Right kidney (tissue), 1 donor: ENCODE measurements around the gene C1QB.

Experiments used
- DNase-seq: peaks from one replicate; pipeline ENCODE4 v3.0.0-alpha.2; 2016

Gene C1QB

DNA sequence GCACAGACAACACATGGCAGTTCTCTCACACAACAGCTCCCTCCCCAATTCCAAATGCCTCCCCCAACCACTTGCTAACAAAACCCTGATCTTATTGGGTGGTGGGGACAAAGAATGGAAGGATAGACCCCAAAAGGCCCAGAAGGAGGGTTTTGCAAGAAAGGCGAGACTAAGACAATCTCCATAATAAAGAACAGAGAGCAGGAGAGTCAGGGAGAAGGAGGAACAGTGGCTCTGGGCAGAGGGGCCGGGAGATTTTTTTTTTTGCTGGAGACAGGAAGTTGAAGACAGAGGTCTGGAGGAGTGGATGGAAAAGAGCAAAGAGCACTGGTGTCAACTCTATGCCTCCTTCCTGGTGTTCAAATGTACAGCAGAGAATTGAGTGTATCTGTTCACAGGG lies 23.1 kb upstream of the C1QB start:
- no peak for DNase-seq

DNA sequence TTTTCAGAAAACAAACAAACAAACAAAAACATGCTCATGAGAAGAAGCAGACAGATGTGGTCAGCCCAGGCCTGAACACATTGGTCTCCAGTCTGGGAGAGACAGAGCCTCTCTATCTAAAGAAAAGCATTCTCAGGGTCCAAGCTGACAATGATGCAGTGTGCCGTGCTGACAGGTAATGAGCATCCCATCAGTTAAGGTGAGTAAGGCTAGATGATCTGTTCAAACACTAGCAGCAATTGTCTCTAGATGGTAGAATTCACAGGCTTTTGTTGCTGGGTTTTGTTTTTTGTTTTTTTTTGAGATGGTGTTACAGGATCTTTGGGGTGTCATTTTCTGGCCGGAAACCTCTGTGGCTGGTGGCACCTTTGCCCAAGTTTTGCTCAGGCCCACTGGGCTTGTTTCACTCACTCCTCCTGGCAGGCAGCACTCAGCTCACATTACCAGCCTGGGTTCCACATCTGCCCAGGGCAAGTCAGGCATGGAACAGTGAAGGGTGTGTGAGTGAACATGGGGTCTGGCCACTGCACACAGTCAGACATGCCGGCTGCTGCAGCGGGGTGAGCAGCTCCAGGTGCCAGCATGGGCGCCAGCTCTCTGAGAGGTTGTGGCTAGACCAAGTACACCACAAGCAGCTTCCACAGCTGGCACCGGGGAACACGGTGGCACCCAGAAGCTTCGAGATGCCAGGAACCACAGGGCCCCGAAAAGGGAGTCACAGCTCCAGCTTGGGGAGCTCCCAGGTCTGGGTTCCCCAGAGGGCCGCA lies 19.2 kb upstream of the C1QB start:
- DNase-seq, result no peak

DNA sequence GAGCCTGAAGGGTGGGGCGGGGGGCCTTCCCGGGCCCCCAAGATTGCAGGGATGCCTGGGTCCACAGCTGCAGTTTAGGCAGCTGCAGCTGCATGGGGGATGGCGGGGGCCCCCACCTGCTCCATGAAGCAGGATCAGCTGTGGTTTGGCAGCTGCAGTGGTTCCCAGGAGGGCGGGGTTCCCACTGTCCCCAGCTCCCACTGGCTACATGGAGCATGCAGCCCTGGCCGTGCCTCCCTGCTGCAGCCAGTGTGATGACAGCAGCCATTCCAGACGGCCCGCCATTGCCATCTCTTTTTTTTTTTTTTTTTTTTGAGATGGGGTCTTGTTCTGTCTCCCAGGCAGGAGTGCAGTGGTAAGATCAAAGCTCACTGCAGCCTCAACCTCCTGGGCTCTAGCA lies 17.6 kb upstream of the C1QB start:
- DNase-seq, result no peak

DNA sequence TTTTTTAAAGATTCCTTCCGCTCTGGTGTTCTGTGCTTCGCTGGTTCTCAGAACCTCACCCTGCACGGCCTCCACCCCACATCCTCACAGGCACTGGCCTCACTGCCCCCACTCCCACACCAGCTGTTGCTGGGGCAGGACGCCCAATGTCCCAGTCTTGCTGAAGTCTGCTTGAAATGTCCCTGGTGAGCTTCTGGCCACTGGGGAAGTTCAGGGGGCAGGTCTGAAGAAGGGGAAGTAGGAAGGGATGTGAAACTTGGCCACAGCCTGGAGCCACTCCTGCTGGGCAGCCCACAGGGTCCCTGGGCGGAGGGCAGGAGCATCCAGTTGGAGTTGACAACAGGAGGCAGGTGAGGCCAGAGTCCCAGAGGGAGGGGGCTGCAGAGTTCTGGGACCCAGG lies 16.7 kb upstream of the C1QB start, which contains the start of gene C1QA:
TSS of gene C1QA (plus strand) at position 276 of the 400 bp plus-strand sequence. CDS start 989 bp downstream, outside the sequence.
- no peak for DNase-seq

DNA sequence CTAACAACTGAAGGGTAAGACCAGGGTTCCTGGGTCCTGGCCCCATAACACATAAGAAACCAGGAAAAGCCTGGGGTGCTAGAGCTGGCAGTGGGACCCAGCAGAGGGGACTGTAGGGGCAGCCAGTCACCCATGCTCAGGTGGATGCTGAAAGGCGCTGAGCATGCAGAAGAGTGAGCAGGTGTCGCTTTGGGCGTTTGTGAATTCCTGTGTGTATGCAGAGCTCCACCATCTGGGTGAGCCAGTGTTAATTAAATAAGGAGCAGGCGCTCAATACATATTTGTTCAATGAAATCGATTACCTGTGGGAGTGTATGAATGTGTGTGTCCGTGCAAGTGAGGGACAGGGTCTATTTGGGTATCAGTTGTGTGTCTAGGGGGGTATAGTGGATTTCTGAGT lies 16.1 kb upstream of the C1QB start:
- no peak for DNase-seq

DNA sequence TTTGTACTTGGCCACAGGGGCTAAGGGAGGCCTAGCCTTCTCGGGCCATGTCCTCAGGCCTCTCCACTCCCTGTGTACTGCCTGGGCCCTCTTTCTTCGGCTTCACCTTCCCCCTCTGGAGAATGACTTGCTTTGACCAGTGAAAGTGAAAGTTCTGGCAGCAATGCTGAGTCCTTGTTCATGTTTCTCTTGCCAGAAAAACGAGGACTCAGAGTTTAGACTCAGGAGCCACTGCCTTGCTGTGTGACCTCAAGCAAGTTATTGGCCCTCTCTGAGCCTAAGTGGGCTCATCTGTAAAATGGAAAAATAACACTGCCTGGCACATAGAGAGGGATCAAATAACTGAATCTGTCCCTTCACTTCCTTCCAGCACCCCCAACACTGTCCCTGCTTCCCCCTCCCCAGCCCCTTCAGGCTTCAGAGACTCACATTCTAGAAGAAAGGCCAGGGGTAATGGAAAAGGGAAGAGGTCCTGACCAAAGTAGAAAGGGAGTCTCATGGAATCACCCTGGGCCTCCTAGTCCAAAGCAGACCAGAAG lies 15.1 kb upstream of the C1QB start:
- no peak for DNase-seq

DNA sequence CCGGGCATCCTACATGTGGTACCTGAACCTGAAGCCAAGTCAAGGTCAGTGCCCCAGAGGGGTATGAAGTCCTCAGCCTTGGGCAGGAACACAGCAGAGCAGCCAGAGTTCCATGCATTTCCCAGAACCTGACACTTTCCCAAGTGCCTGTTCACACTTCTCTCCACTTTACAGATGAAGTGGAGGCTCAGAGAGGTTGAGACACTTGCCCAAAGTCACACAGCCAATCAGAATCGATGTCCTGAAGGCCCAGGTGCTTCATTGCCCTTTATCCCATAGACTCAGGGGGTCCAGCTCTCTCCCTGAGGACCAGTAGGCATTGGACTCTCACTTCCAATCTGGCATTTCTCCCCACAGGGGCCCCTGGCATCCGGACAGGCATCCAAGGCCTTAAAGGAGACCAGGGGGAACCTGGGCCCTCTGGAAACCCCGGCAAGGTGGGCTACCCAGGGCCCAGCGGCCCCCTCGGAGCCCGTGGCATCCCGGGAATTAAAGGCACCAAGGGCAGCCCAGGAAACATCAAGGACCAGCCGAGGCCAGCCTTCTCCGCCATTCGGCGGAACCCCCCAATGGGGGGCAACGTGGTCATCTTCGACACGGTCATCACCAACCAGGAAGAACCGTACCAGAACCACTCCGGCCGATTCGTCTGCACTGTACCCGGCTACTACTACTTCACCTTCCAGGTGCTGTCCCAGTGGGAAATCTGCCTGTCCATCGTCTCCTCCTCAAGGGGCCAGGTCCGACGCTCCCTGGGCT lies 14.4 kb upstream of the C1QB start:
- DNase-seq, result no peak

DNA sequence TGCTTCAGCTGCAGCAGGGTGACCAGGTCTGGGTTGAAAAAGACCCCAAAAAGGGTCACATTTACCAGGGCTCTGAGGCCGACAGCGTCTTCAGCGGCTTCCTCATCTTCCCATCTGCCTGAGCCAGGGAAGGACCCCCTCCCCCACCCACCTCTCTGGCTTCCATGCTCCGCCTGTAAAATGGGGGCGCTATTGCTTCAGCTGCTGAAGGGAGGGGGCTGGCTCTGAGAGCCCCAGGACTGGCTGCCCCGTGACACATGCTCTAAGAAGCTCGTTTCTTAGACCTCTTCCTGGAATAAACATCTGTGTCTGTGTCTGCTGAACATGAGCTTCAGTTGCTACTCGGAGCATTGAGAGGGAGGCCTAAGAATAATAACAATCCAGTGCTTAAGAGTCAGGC lies 13.8 kb upstream of the C1QB start:
- no peak for DNase-seq

DNA sequence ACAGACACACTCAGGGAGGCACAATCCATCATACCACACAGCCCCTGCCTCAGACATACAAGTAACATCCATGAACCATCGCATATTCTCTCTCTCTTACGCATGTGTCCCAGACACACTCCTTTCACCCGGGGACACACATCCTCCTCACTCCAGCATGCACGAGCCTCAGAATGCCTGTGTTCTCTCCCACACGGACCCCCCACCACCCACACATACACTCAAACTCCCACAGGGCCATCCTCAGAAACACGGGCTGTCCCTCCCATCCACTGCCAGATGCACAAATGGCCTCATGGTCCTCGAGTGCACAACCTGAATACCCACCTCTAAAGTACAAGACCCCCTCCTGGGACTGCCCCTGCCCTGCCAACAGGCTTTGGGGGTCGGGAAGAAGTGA lies 11.8 kb upstream of the C1QB start:
- DNase-seq, result no peak

DNA sequence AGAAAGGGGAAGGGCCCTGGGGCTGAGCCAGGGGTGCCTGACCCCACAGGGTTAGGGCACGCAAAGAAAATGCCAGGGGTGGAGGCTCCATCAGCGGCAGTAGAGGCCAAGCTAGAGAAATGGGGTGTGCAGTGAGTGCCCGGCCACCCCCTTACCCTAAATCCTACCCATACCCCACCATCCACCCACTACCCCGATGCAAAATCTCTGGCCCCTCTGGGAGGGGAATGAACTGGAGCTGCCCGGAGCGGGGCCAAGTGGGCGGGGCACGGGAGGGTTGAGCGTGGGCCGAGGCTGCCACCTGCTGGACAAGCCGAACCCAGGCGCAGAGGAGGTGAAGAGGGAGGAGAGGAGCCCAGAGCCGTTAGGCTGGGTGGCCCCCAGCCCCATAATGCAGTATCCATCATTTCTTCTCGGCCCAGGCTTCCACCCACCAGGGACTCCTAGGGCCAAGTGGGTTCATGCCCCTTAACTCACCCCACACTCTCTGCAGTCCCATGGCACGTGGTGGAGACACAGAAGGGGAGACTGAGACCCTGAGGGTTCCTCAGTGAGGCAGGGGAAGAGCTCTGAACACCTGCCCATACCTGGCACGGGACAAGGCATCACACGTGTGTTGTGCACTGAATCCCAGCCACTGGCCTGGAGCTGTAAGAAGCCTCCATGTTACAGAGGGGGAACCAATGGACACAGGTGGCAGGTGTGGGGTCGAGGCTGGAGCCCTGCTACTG lies 11.0 kb upstream of the C1QB start:
- DNase-seq, result peak; percentile 65

DNA sequence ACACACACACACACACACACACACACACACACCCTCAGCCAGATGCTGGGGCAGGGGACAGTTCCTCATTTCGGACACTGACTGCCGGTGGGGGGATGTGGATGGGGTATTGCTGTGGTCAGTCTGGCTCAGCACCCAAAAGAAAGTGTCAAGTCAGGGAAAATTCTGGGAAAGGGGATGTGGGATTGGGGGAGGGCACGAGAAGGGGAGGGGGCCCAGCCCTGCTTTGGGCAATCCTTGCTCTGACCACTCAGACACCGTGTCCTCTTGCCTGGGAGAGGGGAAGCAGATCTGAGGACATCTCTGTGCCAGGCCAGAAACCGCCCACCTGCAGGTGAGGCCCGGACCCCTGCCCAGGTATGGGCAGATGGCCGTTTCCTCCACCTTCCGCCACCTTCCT lies 9.7 kb upstream of the C1QB start, which contains the start of gene C1QC:
TSS of gene C1QC (plus strand) at position 253 of the 400 bp plus-strand sequence. CDS start 391 bp downstream, outside the sequence.
- no peak for DNase-seq

DNA sequence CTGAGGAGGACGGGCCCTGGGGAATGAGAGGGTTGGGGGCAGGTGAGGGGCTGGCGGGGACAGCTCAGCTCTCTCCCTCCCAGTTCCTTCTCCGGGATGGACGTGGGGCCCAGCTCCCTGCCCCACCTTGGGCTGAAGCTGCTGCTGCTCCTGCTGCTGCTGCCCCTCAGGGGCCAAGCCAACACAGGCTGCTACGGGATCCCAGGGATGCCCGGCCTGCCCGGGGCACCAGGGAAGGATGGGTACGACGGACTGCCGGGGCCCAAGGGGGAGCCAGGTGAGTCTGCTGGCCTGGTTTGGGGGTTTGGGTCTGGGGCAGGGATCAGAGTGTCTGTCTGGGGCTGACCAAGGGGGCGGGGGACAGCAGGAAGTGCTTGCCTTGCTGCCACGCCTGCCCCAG lies 9.1 kb upstream of the C1QB start:
- no peak for DNase-seq

DNA sequence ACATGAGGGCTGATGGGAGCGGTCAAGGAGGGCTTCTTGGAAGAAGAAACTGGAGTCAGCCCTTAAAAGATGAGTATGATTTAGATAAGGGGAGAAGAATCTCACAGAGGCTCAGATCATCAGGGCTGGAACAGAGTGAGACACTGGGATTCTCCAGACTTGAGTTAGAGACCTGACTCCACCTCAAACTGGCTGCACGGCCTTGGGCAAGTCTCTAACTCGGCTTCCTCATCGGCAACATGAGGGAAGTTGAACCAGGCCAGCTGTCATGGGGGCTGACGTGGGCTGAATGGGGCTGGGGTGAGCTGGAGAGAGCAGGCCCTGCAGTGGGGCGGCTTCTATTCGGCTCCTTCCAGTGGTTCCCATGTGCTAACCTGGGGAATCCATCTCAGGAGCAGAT lies 7.1 kb upstream of the C1QB start:
- DNase-seq, result no peak

DNA sequence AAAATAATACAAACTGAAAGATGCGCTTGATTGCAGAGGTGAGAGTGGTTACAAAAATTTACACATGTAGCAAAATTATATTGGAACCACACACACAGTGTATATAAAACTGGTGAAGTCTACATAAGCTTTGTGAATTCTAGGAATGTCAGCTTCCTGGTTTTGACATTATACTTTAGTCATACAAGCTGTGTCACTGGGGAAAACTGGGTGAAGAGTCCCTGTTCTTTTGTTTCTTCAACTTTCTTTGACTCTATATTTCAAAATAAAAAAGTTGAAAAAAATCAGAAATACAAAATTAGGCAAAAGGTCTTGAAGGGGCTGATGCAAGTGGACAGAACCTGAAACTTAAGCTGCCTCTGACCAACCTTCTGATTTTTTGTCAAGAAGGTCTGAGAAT lies 6.7 kb upstream of the C1QB start:
- DNase-seq, result no peak

DNA sequence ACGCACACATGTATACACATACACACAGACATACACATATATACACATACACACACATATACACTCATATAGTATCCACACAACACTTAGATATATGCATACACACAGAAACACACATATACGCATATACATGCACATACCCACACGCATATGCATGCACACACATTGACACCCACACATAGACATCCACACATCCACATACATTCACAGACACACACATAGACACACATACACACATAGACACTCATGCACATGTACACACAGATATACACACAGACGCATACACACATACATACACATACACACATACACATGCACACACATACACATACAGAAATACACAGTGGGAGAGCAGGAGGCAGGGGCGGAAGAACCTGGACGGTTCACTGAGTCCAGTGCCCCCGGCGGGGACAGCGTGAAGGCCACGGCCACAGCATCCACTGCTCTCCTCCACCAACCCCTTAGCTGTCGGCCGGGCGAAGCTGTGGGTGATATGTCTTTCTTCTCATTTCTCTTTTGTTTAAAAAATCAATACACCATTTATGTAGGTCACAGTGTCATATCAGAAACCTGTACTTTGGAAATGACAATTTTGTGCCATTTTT lies 2.8 kb upstream of the C1QB start:
- no peak for DNase-seq

DNA sequence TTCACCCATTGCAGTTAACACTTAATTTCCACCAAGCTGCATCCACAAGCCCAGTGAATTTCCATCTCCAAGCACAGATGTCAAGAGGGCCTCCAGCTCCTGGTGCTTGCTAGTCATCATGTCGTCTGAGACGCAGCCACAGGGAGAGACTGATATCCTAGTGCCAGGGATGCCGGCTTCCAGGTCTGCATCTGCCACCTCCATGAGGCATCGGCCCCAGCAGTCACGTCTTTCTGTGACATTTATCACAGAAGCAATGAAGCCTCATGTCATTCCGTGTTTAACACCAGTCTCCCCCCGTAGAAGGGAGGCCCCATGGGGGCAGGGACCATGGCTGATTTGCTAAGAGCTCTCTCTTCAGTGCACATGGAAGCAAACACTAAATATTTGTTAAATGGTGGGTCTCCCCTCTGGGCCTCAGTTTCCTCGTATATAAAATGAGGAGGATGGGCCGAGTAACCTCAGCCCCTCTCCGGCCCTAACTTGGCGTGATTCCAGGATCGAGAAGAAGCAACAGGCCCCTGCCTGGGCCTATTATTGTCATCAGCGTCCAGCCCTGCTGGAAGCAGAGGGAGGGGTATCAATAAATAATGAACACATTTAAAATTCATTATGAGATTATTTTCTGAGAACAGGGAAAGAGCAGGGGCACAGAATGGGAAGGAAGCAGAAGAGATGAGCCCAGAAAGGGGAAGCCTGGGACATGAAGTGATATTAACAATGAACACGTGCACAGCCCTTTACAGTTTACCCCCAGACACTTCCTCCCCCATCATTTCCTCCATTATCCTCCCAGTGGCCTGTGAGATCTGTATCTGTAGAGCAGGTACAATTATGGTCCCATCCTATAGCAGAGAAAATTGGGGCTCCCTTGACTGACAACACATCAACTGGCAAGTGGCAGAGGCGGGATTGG lies 837 bp upstream of the C1QB start:
- no peak for DNase-seq

DNA sequence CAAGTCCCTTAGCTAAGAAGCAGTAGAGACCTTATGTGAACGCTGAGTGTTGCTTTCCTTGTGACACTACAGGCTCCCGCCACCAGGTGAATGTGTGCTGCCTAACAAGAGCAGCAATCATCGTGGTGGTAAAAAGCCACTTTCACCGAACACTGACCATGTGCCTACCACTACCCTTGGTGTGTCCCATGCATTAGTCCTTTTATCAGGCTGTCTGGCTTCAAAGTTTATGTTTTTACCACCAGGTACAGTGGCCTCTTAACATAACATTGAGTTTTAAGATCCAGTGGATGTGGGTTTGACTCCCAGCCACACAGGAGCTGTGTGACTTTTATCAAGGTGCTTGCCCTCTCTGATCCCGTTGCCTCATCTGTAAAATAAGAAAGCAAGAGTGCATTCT lies 1.7 kb downstream of the C1QB start:
- DNase-seq, result no peak

DNA sequence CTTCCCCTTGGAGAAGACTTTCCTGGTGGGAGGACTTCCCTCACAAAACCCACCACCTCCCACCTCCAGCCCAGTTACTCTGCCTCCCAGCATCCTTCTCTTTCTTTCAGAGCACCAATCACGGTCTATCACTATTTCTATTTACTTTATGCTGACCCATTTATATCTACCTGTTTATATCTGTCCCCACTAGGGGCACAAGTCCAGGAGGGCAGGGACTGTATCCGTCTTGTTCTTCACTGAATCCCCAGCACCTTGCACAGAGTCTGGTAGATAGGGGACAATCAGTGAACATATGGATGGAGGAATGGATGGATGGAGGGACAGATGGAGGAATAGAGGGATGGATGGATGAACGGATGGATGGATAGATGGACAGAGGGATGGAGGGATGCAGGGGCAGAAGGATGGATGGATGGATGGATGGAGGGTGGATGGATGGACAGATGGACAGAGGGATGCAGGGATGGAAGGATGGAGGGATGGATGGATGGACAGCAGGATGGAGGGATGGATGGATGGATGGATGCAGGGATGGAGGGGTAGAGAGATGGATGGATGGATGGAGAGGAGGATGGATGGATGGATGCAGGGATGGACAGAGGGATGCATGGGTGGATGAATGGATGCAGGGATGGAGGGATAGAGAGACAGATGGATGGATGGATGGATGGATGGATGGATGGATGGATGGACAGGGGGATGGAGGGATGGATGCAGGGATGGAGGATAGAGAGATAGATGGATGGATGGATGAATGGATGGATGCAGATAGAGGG lies 5.5 kb downstream of the C1QB start:
- DNase-seq, result no peak

DNA sequence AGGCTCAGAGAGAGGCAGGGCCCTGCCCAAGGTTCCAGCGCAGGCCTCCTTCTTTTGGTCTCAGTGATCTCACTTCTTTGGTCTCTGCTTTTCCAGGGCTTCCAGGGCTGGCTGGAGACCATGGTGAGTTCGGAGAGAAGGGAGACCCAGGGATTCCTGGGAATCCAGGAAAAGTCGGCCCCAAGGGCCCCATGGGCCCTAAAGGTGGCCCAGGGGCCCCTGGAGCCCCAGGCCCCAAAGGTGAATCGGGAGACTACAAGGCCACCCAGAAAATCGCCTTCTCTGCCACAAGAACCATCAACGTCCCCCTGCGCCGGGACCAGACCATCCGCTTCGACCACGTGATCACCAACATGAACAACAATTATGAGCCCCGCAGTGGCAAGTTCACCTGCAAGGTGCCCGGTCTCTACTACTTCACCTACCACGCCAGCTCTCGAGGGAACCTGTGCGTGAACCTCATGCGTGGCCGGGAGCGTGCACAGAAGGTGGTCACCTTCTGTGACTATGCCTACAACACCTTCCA lies 7.7 kb downstream of the C1QB start:
- no peak for DNase-seq

DNA sequence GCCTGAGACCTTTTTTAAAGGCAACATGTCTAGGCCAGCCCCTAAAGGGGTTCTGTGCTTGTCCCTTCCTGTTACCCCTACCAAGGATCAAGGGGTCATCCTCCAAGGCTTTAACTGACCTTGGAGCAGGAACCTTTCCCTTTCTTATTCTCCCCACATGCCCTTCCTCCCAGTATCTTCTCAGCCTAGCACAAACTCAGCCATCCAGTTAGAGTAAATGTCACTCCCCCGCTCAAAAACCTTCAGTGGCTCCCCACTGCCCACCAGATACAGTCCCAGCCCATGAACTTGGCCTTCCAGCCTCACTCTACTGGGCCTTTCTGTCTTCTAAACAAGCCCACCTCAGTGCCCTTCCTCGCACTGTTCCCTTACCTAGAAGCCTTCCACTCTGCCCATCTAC lies 8.8 kb downstream of the C1QB start:
- DNase-seq, result no peak
